HepG2 (cell line): ENCODE data around the gene CTNNBL1.

Experiments
- FUBP1 ChIP-seq: sonication (generic); formaldehyde crosslinking; IDR thresholded peaks from 2 replicates; pipeline ENCODE4 v1.5.1; 2020; ENCODE audit warnings: missing genetic modification reagents, mild to moderate bottlenecking, borderline replicate concordance
- RAD51 ChIP-seq: fragments of 450-650 bp; IDR thresholded peaks from 2 replicates; pipeline ENCODE4 v1.6.1; 2016; ENCODE audit warnings: borderline replicate concordance
- ZBTB3 ChIP-seq: sonication (generic); formaldehyde crosslinking; IDR thresholded peaks from 2 replicates; pipeline ENCODE4 v1.4.0; 2020; ENCODE audit warnings: low read depth, mild to moderate bottlenecking, moderate library complexity, missing genetic modification reagents, borderline replicate concordance
- TF ChIP-seq, protein P1 (sequence below): sonication (generic); formaldehyde crosslinking; IDR thresholded peaks from 2 replicates; pipeline ENCODE4 v1.4.0; 2020; ENCODE audit warnings: missing genetic modification reagents

- no peak for TF ChIP-seq ZBTB3 (CRISPR knock-in tag)
- TF ChIP-seq RAD51: no peak
- TF ChIP-seq, protein P1, sequence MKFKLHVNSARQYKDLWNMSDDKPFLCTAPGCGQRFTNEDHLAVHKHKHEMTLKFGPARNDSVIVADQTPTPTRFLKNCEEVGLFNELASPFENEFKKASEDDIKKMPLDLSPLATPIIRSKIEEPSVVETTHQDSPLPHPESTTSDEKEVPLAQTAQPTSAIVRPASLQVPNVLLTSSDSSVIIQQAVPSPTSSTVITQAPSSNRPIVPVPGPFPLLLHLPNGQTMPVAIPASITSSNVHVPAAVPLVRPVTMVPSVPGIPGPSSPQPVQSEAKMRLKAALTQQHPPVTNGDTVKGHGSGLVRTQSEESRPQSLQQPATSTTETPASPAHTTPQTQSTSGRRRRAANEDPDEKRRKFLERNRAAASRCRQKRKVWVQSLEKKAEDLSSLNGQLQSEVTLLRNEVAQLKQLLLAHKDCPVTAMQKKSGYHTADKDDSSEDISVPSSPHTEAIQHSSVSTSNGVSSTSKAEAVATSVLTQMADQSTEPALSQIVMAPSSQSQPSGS (CRISPR knock-in tag): no peak
- TF ChIP-seq FUBP1 (CRISPR knock-in tag): no peak
Measured at GRCh38 chr20:37914367-37914671, 220.5 kb downstream of the CTNNBL1 start.
